Upper lobe of right lung (tissue), 1 donor: ENCODE measurements around the gene NHERF1. TPM values are rescaled to one million over a fixed set of nuclear protein-coding genes. Genes with fewer than 3 reads are reported as not detected.

Experiments used
- ATAC-seq: fragments of 200-7000 bp; cut with Tn5 transposase; one replicate; pipeline ENCODE4 v1.9.1; 2020; ENCODE audit warnings: mild to moderate bottlenecking, moderate library complexity
- DNase-seq: peaks from one replicate; pipeline ENCODE4 v3.0.0-alpha.2; 2020
- H3K27ac ChIP-seq: fragments of 200-600 bp; one replicate; pipeline ENCODE4 v1.8.0; 2022
- H3K27me3 ChIP-seq: fragments of 200-600 bp; one replicate; pipeline ENCODE4 v1.8.0; 2022; ENCODE audit warnings: mild to moderate bottlenecking
- H3K36me3 ChIP-seq: fragments of 200-600 bp; one replicate; pipeline ENCODE4 v1.8.0; 2022
- H3K4me1 ChIP-seq: fragments of 200-600 bp; one replicate; pipeline ENCODE4 v1.8.0; 2022
- H3K4me3 ChIP-seq: fragments of 200-600 bp; one replicate; pipeline ENCODE4 v1.8.0; 2022; ENCODE audit warnings: mild to moderate bottlenecking
- H3K9me3 ChIP-seq: fragments of 200-600 bp; one replicate; pipeline ENCODE4 v1.8.0; 2022
- CTCF ChIP-seq: fragments of 200-600 bp; IDR thresholded peaks from one replicate; pipeline ENCODE4 v1.8.0; 2022; ENCODE audit warnings: antibody characterized with exemption
- intact Hi-C: fragments of 100-400 bp; cut with DNase I; formaldehyde crosslinking; loops from one replicate; pipeline ENCODE4 v1.11.0; 2022
- total RNA-seq: library from RNA; stranded (reverse); fragmentation: NEBNext Ultra II Directional; extraction: Animal tissue kit (Norgen Biotek cat#: 25700); gene quantifications from one replicate; pipeline ENCODE4 v1.2.1, GENCODE V29; 2021
- donor health status: DM: no; HTN: yes; CAD: no; lungs with severe emphysema.

NHERF1 gene
- total RNA-seq, 1 donor from 2014 or later: 28.4 TPM

GRCh38 chr17:74773414-74773813, 25.0 kb downstream of the NHERF1 start:
- DNase-seq (no peak), ATAC-seq (no peak)
- peaks cover 23% of the 10 kb centered on the region for H3K4me1 ChIP-seq
- no peak overlapping the region for H3K4me3 ChIP-seq
- H3K27ac ChIP-seq: no peak overlapping the region
- H3K27me3 ChIP-seq: no peaks in the 10 kb centered on the region
- no peak for TF ChIP-seq CTCF
- intact Hi-C loops: no loop called here
- H3K36me3 ChIP-seq: peaks cover 50% of the 10 kb centered on the region
- H3K9me3 ChIP-seq: no peaks in the 10 kb centered on the region

GRCh38 chr17:74773871-74774286, 25.5 kb downstream of the NHERF1 start:
- Histone ChIP-seq H3K9me3 (no peaks in the 10 kb centered on the region), H3K4me1 (peaks cover 23% of the 10 kb centered on the region), H3K4me3 (no peak overlapping the region), H3K27ac (no peak overlapping the region), H3K36me3 (peaks cover 45% of the 10 kb centered on the region), H3K27me3 (no peaks in the 10 kb centered on the region)
- ATAC-seq (no peak), DNase-seq (no peak)
- intact Hi-C loops: no loop called here
- no peak for TF ChIP-seq CTCF

DNA sequence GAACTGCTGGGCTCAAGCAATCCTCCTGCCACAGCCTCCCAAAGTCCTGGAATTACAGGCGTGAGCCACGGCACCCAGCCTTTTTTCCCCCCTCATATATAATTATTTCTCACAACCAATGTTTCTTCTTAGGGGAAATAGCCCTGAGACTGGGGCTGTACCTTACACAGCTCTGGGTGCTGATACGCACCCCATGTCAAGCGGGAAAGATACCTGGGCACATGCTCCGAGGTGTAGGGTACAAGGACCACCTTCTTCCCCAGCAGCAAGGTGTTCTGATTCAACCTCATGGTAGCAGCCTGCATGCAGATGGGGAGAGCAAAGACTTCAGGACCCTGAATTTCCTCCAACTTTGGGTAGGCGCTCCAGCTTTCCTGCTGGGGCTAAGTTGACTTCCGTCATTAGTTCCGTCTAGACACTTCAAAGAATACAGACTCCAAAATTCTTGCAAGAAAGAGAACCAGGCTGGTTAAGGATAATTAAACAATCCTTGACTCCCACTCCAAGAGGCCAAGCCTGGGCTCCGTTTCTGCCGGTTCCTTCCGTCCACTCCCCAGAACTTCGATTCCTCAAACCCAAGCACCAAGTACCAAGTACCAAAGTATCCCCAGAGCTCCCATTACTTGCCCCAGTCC, 27.1 kb downstream of the NHERF1 start:
- Histone ChIP-seq H3K36me3 (peaks cover 29% of the 10 kb centered on the region), H3K4me1 (peaks cover 23% of the 10 kb centered on the region), H3K27ac (peak overlapping the region; percentile 77), H3K9me3 (no peaks in the 10 kb centered on the region), H3K27me3 (no peaks in the 10 kb centered on the region), H3K4me3 (peak overlapping the region; percentile 87)
- TF ChIP-seq CTCF: no peak
- ATAC-seq (no peak), DNase-seq (no peak)
- intact Hi-C loops: no loop called here

DNA sequence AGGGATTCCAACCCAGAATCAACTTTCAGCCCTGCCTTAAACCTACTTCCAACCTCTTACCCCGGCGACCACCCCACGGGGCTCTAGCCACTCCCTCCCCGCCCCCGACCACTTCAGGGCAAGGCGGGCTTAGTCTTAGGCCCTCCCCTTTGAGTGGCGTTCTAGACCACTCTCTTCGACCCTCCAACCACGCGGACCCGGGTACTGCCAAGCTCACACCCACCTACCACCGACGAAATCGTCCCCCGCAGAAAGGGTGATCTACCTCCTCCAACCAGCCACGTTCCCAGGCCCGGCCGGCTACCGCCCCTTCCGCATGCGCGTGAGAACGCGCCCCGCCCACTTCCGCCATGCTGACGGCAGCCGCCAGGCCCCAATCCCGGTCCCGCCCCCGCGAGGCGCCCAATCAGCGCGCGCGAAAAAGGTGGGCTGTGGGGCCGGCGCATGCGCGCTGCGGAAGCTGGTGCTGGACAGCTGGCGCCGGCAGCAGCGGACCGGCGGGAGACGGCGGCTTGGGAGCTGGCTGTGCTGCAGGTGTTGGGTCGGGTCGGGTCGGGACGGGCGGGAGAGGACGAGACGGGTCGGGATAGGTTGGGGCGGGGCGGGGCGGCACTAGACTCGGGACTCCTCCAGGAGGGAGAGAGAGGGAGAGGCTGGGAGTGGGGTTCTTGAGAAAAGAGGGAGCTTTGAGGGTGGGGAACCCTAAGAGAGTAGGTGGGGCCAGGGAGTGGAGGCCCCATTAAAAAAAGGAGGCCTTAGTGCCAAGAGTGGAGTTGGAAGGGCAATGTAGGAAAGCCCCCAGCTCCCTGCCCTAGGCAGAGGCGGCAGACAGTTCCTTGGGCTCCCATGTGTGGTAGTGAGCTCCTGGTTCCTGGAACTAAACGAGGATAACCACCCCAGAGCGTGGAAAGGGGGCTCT, 27.9 kb downstream of the NHERF1 start, which contains the start of gene NAT9:
Gene NAT9 (minus strand): TSS at position 302 of the 919 bp plus-strand sequence. CDS start 647 bp downstream, outside the sequence.
- TF ChIP-seq CTCF: no peak
- Histone ChIP-seq H3K4me1 (peaks cover 23% of the 10 kb centered on the region), H3K27me3 (no peaks in the 10 kb centered on the region), H3K9me3 (no peaks in the 10 kb centered on the region), H3K4me3 (peak within 1 kb of the TSS; percentile 87), H3K36me3 (peaks cover 24% of the 10 kb centered on the region), H3K27ac (peak within 1 kb of the TSS; percentile 77)
- intact Hi-C loops: no loop called here
- DNase-seq: peak; percentile 100
- ATAC-seq: peak; percentile 95

GRCh38 chr17:74776990-74777389, 28.6 kb downstream of the NHERF1 start:
- peak overlapping the region; percentile 87 for H3K4me3 ChIP-seq
- ATAC-seq (no peak), DNase-seq (no peak)
- TF ChIP-seq CTCF: no peak
- H3K4me1 ChIP-seq: peaks cover 23% of the 10 kb centered on the region
- H3K27me3 ChIP-seq: no peaks in the 10 kb centered on the region
- H3K36me3 ChIP-seq: peaks cover 17% of the 10 kb centered on the region
- no peaks in the 10 kb centered on the region for H3K9me3 ChIP-seq
- intact Hi-C loops: no loop called here
- peak overlapping the region; percentile 36 for H3K27ac ChIP-seq
